Superior temporal gyrus (tissue), 1 donor: ENCODE results near the gene VIL1.
A peak's percentile ranks its signal among the peaks of the same experiment; 100 is the strongest.

Experiments
- DNase-seq: peaks from one replicate; pipeline ENCODE4 v3.0.0-alpha.2; 2016; ENCODE audit errors: extremely low spot score

VIL1 gene

GRCh38 chr2:218395090-218395444 is 23.9 kb upstream of the VIL1 start:
- DNase-seq, result no peak

GRCh38 chr2:218395456-218395825 is 23.5 kb upstream of the VIL1 start:
- DNase-seq, result no peak

- peak; percentile 97 for DNase-seq
Measured at GRCh38 chr2:218395826-218396687, 22.9 kb upstream of the VIL1 start.

- DNase-seq, result peak; percentile 71
Measured at GRCh38 chr2:218396688-218397462, 22.0 kb upstream of the VIL1 start.

- no peak for DNase-seq
Measured at GRCh38 chr2:218397463-218397819, 21.5 kb upstream of the VIL1 start.

GRCh38 chr2:218397820-218398436 is 21.0 kb upstream of the VIL1 start:
- peak; percentile 40 for DNase-seq

GRCh38 chr2:218398437-218399390 is 20.2 kb upstream of the VIL1 start:
- DNase-seq, result peak; percentile 52

GRCh38 chr2:218399391-218400166 is 19.3 kb upstream of the VIL1 start, which contains the start of gene CTDSP1:
Gene CTDSP1, plus strand, starts transcription at chr2:218399868. Its CDS starts 223 bp downstream, at chr2:218400091.
- DNase-seq, result peak; percentile 95

- DNase-seq, result no peak
Measured at GRCh38 chr2:218400167-218400929, 18.6 kb upstream of the VIL1 start.

GRCh38 chr2:218400930-218401881 is 17.7 kb upstream of the VIL1 start:
- DNase-seq, result no peak

GRCh38 chr2:218401890-218402289 is 17.0 kb upstream of the VIL1 start:
- no peak for DNase-seq

- DNase-seq, result no peak
Measured at GRCh38 chr2:218402491-218402901, 16.4 kb upstream of the VIL1 start.

- DNase-seq, result no peak
Measured at GRCh38 chr2:218402911-218403411, 16.0 kb upstream of the VIL1 start.

- DNase-seq, result no peak
Measured at GRCh38 chr2:218403810-218404209, 15.1 kb upstream of the VIL1 start.

GRCh38 chr2:218404351-218405085 is 14.4 kb upstream of the VIL1 start:
- DNase-seq, result no peak

- no peak for DNase-seq
Measured at GRCh38 chr2:218405086-218405745, 13.7 kb upstream of the VIL1 start.

GRCh38 chr2:218405746-218406208 is 13.1 kb upstream of the VIL1 start:
- no peak for DNase-seq
